AG04450 (cell line): Measurements from ENCODE around the gene BANK1. TPM values are rescaled to one million over a fixed set of nuclear protein-coding genes. Genes with fewer than 3 reads are reported as not detected.

Experiments
- CTCF ChIA-PET: fragments of 300-600, 350-600 bp; formaldehyde crosslinking; extraction: SDS; loops from one replicate; lab custom pipeline; 2022; ENCODE audit warnings: antibody characterized with exemption, inconsistent platforms; lab: Charles Lee
- POLR2A ChIA-PET: fragments of 350-600 bp; formaldehyde crosslinking; extraction: SDS; loops from one replicate; lab custom pipeline; 2021; ENCODE audit warnings: antibody characterized with exemption, inconsistent platforms; lab: Yijun Ruan, JAX
- DNase-seq: peaks from one replicate; pipeline ENCODE4 v3.0.0-alpha.2; 2011; ENCODE audit warnings: low read depth, low spot score
- H3K27ac ChIP-seq: one replicate; pipeline ENCODE4 v1.5.1; 2012; ENCODE audit warnings: low read depth, low read length, control low read depth
- H3K27me3 ChIP-seq: one replicate; pipeline ENCODE4 v1.6.0; 2012; ENCODE audit warnings: low read length; ENCODE audit not compliant: control insufficient read depth, insufficient read depth
- H3K4me3 ChIP-seq: 2 replicates; pipeline ENCODE4 v1.5.1; 2011; ENCODE audit warnings: mild to moderate bottlenecking, low read depth, low read length, control low read depth
- H3K9me3 ChIP-seq: 2 replicates; pipeline ENCODE4 v1.5.1; 2012; ENCODE audit warnings: low read length; ENCODE audit not compliant: control insufficient read depth, insufficient read depth
- CTCF ChIP-seq: IDR thresholded peaks from 2 replicates; pipeline ENCODE4 v1.5.1; 2011; ENCODE audit warnings: low read depth, low read length, control low read depth, inconsistent platforms
- polyA plus RNA-seq: library from polyadenylated mRNA; depleted of rRNA; stranded (reverse); fragments of >200 nt; gene quantifications from 2 replicates; pipeline ENCODE4 v1.2.3, GENCODE V29; 2011

BANK1 gene
- polyA plus RNA-seq, 1 experiment: 0.53 TPM

GRCh38 chr4:101862595-101862994 lies 72.1 kb downstream of the BANK1 start:
- TF ChIP-seq CTCF: no peak
- CTCF ChIA-PET: no interaction called here
- Histone ChIP-seq H3K9me3 (no peaks in the 10 kb centered on the region), H3K27ac (no peak overlapping the region), H3K4me3 (no peak overlapping the region), H3K27me3 (peaks cover 2% of the 10 kb centered on the region)
- DNase-seq: no peak
- POLR2A ChIA-PET: no interaction called here

- H3K9me3 ChIP-seq: no peaks in the 10 kb centered on the region
- DNase-seq: no peak
- POLR2A ChIA-PET: no interaction called here
- CTCF ChIA-PET: no interaction called here
- peaks cover 2% of the 10 kb centered on the region for H3K27me3 ChIP-seq
- no peak overlapping the region for H3K27ac ChIP-seq
- H3K4me3 ChIP-seq: no peak overlapping the region
- TF ChIP-seq CTCF: no peak
Measured at GRCh38 chr4:101864660-101865059, 74.1 kb downstream of the BANK1 start.

GRCh38 chr4:101865501-101866062 lies 75.1 kb downstream of the BANK1 start:
- Histone ChIP-seq H3K27me3 (peaks cover 2% of the 10 kb centered on the region), H3K9me3 (no peaks in the 10 kb centered on the region), H3K4me3 (no peak overlapping the region), H3K27ac (peak overlapping the region; percentile 65)
- DNase-seq: no peak
- no peak for TF ChIP-seq CTCF
- ChIA-PET CTCF (no interaction called here), POLR2A (no interaction called here)

- Histone ChIP-seq H3K27me3 (no peaks in the 10 kb centered on the region), H3K27ac (no peak overlapping the region), H3K4me3 (no peak overlapping the region), H3K9me3 (no peaks in the 10 kb centered on the region)
- DNase-seq: no peak
- ChIA-PET CTCF (interaction anchor here (1.2 kb wide), 1 partner anchor 140 kb away, joined by 3 read pairs; no protein-coding TSS in a partner anchor), POLR2A (no interaction called here)
- no peak for TF ChIP-seq CTCF
Measured at GRCh38 chr4:101870874-101871273, 80.3 kb downstream of the BANK1 start.

GRCh38 chr4:101871962-101872676 lies 81.6 kb downstream of the BANK1 start:
- no peak for DNase-seq
- TF ChIP-seq CTCF: no peak
- no peak overlapping the region for H3K4me3 ChIP-seq
- POLR2A ChIA-PET: no interaction called here
- no peaks in the 10 kb centered on the region for H3K27me3 ChIP-seq
- no peak overlapping the region for H3K27ac ChIP-seq
- no peaks in the 10 kb centered on the region for H3K9me3 ChIP-seq
- CTCF ChIA-PET: no interaction called here
